ENCODE measurements around the gene DCST2. TPM values are rescaled to one million over a fixed set of nuclear protein-coding genes. Genes with fewer than 3 reads are reported as not detected.

DCST2 gene
- total and polyA plus RNA-seq, 2 of the 8 experiments (the other 6 are each of a cell fraction or from before 2014, with no cell fraction given) = 0.43 to 2.1 TPM

DNA sequence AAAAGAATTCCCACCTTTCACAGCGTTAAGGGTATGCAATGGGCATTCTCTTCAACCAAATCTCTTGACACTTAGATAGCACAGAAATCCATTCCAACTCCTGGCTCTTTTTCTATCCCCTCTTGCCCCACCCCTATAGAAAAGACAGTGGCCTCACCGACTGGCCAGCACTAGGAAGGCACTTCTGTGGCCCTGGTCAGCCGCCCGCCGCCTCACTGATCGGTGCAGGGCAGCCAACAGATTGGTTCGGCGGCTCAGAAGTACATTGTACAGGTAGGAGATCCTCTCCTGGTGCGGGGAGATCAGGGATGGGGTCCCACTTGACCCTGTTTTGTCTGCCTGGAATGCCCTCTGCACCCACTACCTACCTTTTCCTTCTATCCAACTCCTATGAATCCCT is 9.3 kb downstream of the DCST2 start:
- TF ChIP-seq CEBPB (IDR thresholded peaks at IDR 0.05; ENCODE audit: low read depth, low read length) (no peak), TAF1 (IDR thresholded peaks at IDR 0.05; ENCODE audit: low read depth, low read length) (no peak), BCL11A (IDR thresholded peaks at IDR 0.05; ENCODE audit: low read depth in 2 of 2, low read length in 2 of 2) (no peak), TBP (IDR thresholded peaks at IDR 0.05; ENCODE audit: low read depth, low read length) (no peak), CTCF (IDR thresholded peaks at IDR 0.05; ENCODE audit: control extremely low read depth in 1 of 3, insufficient read depth in 1 of 3, low read depth in 1 of 3, low read length in 3 of 3) (no peak), E2F6 (IDR thresholded peaks at IDR 0.05) (no peak), RFX5 (IDR thresholded peaks at IDR 0.05; ENCODE audit: borderline replicate concordance, low read depth, low read length) (no peak), ZNF274 (IDR thresholded peaks at IDR 0.05; ENCODE audit: borderline replicate concordance, extremely low read depth, low read length) (no peak)
- TF ChIP-seq, protein P1, sequence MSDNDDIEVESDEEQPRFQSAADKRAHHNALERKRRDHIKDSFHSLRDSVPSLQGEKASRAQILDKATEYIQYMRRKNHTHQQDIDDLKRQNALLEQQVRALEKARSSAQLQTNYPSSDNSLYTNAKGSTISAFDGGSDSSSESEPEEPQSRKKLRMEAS (IDR thresholded peaks at IDR 0.05) = no peak
- Histone ChIP-seq H2BK12ac (ENCODE audit: low read depth, low read length) (no peak overlapping the region), H2BK20ac (ENCODE audit: low read length) (no peak overlapping the region), H2BK120ac (replicated peaks; ENCODE audit: low read depth, low read length) (no peak overlapping the region), H2AK5ac (ENCODE audit: low read depth, low read length) (no peak overlapping the region), H3K23ac (ENCODE audit: insufficient read length) (no peak overlapping the region), H3K4ac (replicated peaks; ENCODE audit: insufficient read length, low read depth, low read length) (no peak overlapping the region), H3K56ac (replicated peaks; ENCODE audit: insufficient read length, low read depth, low read length) (no peak overlapping the region), H3K27me3 (replicated peaks in 1 of 4; ENCODE audit: control insufficient read depth in 3 of 4, extremely low read depth in 1 of 4, insufficient read depth in 3 of 4, low read length in 3 of 4) (peaks cover 0 to 3% (median under 1%) of the 10 kb centered on the region in 4 experiments; a peak in 1 of 7 replicates), H3K36me3 (ENCODE audit: control insufficient read depth in 2 of 4, insufficient read depth in 4 of 4, low read length in 3 of 4) (no peaks in the 10 kb centered on the region), H3K4me3 (ENCODE audit: extremely low read depth in 1 of 4, insufficient read depth in 2 of 4, low read depth in 3 of 4, low read length in 4 of 4) (no peak overlapping the region), H3K79me2 (ENCODE audit: control insufficient read depth in 1 of 2, insufficient read depth in 2 of 2, low read length in 2 of 2) (no peaks in the 10 kb centered on the region), H3K27ac (ENCODE audit: low read depth, low read length) (no peak overlapping the region), H4K5ac (ENCODE audit: insufficient read length, low read depth, low read length) (no peak overlapping the region), H4K8ac (ENCODE audit: extremely low read depth, insufficient read depth, low read length) (no peak overlapping the region), H4K91ac (replicated peaks; ENCODE audit: insufficient read length, low read length) (no peak overlapping the region), H3K79me1 (ENCODE audit: low read depth, low read length) (no peaks in the 10 kb centered on the region), H2BK5ac (ENCODE audit: low read depth, low read length) (no peak overlapping the region), H4K20me1 (replicated peaks in 1 of 2; ENCODE audit: control insufficient read depth in 1 of 2, insufficient read depth in 2 of 2, low read length in 2 of 2) (no peaks in the 10 kb centered on the region), H3K14ac (ENCODE audit: insufficient read length) (no peak overlapping the region), H2BK15ac (ENCODE audit: low read length) (no peak overlapping the region), H3K9me3 (ENCODE audit: insufficient read depth in 2 of 2, low read depth in 1 of 2, low read length in 1 of 2) (no peaks in the 10 kb centered on the region), H3K4me1 (replicated peaks in 1 of 4; ENCODE audit: control insufficient read depth in 3 of 4, insufficient read depth in 4 of 4, low read length in 3 of 4) (peaks cover 0 to 5% (median 0%) of the 10 kb centered on the region in 4 experiments; a peak in 2 of 7 replicates), H3K4me2 (ENCODE audit: insufficient read depth in 1 of 2, low read depth in 2 of 2, low read length in 2 of 2) (no peak overlapping the region), H2AFZ (ENCODE audit: low read length) (no peak overlapping the region), H3K9ac (replicated peaks in 1 of 4; ENCODE audit: extremely low read depth in 1 of 4, low read depth in 3 of 4, low read length in 3 of 4) (no peak overlapping the region), H3K18ac (ENCODE audit: extremely low read depth, low read length) (no peak overlapping the region), H3K23me2 (ENCODE audit: low read depth, low read length) (no peaks in the 10 kb centered on the region)
- 94% methylated on average over 9 of the region's 9 CpGs; no CpG with 5 or more reads in 1 of the 2 experiments for WGBS, 2 experiments (ENCODE audit: extremely low coverage in 1 of 2, insufficient coverage in 1 of 2, insufficient read length in 1 of 2, insufficient replicate concordance in 2 of 2, low coverage in 1 of 2, low lambda C conversion rate in 2 of 2, missing lambda C conversion rate in 1 of 2)
- CTCF ChIA-PET (ENCODE audit: partially characterized antibody) = interaction anchor here (1.8 to 2.5 kb wide), 3 partner anchors 7 to 27 kb away, joined by 3 to 11 read pairs (median 6); partner anchors contain the start of gene ADAM15
- DNase-seq (ENCODE audit: low read depth in 1 of 2, low spot score in 2 of 2) = no peak
- POLR2A ChIA-PET (ENCODE audit: partially characterized antibody) = no interaction called here
- FAIRE-seq = no peak

Measured in H1 (cell line).